Measurements from ENCODE around the gene KRT17. TPM values are rescaled to one million over a fixed set of nuclear protein-coding genes. Genes with fewer than 3 reads are reported as not detected.

KRT17 gene
- total and polyA plus RNA-seq, 2 donors (not counting 1 experiment from before 2014, with no cell fraction given) = 0.50 to 0.89 TPM

DNA sequence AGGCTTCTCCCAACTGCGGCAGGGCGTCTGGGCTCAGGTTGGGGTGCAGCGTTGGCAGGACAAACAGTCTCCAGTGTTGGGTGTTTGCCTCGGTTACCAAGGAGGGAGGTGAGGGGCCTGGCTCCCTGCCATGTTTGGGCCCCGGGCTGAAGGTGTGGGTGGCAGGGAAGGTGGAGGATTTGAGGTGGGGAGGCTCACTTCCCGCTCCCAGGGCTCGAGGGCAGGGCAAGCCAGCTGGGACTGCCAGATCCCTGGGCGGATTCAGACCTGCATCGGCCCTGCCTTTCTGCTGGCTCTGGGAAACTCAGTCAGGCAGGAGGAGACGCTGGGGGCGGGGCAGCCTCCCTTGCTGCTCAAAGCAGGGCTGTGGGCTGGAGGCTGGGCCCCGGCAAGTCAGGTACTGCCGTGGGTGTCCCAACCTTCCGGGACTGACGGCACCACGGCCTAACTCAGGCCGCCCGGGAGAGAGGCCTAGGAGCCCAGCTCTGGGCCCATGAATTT, 31.3 kb upstream of the KRT17 start:
- Histone ChIP-seq H3K4me2 (ENCODE audit: extremely low read depth, insufficient read depth, low read length) (no peak overlapping the region), H3K27me3 (ENCODE audit: control insufficient read depth, insufficient read depth, low read length) (no peaks in the 10 kb centered on the region), H3K36me3 (ENCODE audit: control insufficient read depth, insufficient read depth, low read length) (no peaks in the 10 kb centered on the region), H3K9ac (ENCODE audit: insufficient read depth, low read length) (no peak overlapping the region), H3K4me3 (replicated peaks in 1 of 4; ENCODE audit: control extremely low read depth in 1 of 4, insufficient read depth in 1 of 4, low read depth in 3 of 4, low read length in 4 of 4) (no peak overlapping the region), H3K79me2 (ENCODE audit: control insufficient read depth, insufficient read depth, low read length) (no peaks in the 10 kb centered on the region), H2AFZ (ENCODE audit: low read length) (no peak overlapping the region), H4K20me1 (ENCODE audit: control insufficient read depth, extremely low read depth, insufficient read depth, low read length) (no peaks in the 10 kb centered on the region), H3K4me1 (ENCODE audit: control insufficient read depth, extremely low read depth, insufficient read depth, low read length) (no peaks in the 10 kb centered on the region), H3K27ac (ENCODE audit: insufficient read depth, low read length) (no peak overlapping the region), H3K9me3 (ENCODE audit: control insufficient read depth, insufficient read depth, low read depth, low read length) (no peaks in the 10 kb centered on the region)
- DNase-seq (ENCODE audit: low read depth in 2 of 2) = no peak
- TF ChIP-seq, protein P1, sequence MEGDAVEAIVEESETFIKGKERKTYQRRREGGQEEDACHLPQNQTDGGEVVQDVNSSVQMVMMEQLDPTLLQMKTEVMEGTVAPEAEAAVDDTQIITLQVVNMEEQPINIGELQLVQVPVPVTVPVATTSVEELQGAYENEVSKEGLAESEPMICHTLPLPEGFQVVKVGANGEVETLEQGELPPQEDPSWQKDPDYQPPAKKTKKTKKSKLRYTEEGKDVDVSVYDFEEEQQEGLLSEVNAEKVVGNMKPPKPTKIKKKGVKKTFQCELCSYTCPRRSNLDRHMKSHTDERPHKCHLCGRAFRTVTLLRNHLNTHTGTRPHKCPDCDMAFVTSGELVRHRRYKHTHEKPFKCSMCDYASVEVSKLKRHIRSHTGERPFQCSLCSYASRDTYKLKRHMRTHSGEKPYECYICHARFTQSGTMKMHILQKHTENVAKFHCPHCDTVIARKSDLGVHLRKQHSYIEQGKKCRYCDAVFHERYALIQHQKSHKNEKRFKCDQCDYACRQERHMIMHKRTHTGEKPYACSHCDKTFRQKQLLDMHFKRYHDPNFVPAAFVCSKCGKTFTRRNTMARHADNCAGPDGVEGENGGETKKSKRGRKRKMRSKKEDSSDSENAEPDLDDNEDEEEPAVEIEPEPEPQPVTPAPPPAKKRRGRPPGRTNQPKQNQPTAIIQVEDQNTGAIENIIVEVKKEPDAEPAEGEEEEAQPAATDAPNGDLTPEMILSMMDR (conservative IDR thresholded peaks at IDR 0.05 in 1 of 2, IDR thresholded peaks at IDR 0.05 in 1 of 2; ENCODE audit: low read depth in 1 of 2, low read length in 2 of 2) = no peak
- TF ChIP-seq EZH2 (IDR thresholded peaks at IDR 0.05; ENCODE audit: low read length, missing control alignments) = no peak

DNA sequence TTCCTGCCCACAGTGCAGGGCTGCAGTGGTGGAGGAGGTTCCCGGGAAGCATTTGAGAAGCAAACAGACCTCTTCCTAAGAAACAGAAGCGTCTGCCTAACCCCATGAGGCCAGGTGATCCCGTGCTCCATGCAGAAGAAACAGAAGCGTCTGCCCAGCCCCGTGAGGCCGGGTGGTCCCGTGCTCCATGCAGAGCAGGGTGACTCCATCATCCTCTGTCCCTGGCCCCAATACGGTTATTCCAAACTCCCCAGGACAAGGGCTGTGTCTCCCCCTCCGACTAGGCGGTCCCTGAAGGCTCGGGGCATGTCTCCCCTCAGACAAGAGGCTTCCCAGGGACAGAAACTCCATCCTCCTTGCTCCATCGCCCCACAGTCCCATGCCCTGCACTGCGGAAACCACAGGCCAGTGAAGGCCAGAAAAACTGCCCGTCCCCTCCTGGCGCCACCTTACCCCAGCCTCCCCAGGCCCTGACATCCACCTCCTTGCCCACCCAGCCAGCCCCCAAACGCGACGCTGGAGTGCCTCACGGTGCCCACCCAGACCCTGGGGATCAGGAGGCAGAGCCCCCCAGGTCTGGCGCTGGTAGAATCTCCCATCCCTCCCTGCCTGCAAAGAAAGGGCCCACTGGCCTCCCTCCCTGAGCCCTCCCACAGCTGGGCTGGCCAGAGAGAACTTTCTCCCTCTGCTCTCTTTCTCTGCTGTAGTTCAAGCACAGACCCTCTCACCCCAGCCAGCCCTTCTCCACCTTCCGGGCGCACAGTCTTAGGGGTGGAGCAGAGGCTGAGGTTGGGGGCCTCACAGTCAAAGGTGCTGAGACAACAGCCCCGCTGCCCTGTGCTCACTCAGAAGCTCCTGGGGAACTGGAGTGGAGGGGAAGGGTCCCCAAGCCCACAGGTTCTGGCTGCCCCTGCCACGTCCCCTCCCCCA, 30.6 kb upstream of the KRT17 start:
- Histone ChIP-seq H3K4me2 (ENCODE audit: extremely low read depth, insufficient read depth, low read length) (no peak overlapping the region), H3K27ac (ENCODE audit: insufficient read depth, low read length) (no peak overlapping the region), H4K20me1 (ENCODE audit: control insufficient read depth, extremely low read depth, insufficient read depth, low read length) (no peaks in the 10 kb centered on the region), H3K9ac (ENCODE audit: insufficient read depth, low read length) (no peak overlapping the region), H2AFZ (ENCODE audit: low read length) (no peak overlapping the region), H3K4me3 (replicated peaks in 1 of 4; ENCODE audit: control extremely low read depth in 1 of 4, insufficient read depth in 1 of 4, low read depth in 3 of 4, low read length in 4 of 4) (no peak overlapping the region), H3K9me3 (ENCODE audit: control insufficient read depth, insufficient read depth, low read depth, low read length) (no peaks in the 10 kb centered on the region), H3K79me2 (ENCODE audit: control insufficient read depth, insufficient read depth, low read length) (no peaks in the 10 kb centered on the region), H3K4me1 (ENCODE audit: control insufficient read depth, extremely low read depth, insufficient read depth, low read length) (no peaks in the 10 kb centered on the region), H3K27me3 (ENCODE audit: control insufficient read depth, insufficient read depth, low read length) (no peaks in the 10 kb centered on the region), H3K36me3 (ENCODE audit: control insufficient read depth, insufficient read depth, low read length) (no peaks in the 10 kb centered on the region)
- DNase-seq (ENCODE audit: low read depth in 2 of 2) = no peak
- TF ChIP-seq EZH2 (IDR thresholded peaks at IDR 0.05; ENCODE audit: low read length, missing control alignments) = no peak
- TF ChIP-seq, protein P1 (conservative IDR thresholded peaks at IDR 0.05 in 1 of 2, IDR thresholded peaks at IDR 0.05 in 1 of 2; ENCODE audit: low read depth in 1 of 2, low read length in 2 of 2) = no peak

DNA sequence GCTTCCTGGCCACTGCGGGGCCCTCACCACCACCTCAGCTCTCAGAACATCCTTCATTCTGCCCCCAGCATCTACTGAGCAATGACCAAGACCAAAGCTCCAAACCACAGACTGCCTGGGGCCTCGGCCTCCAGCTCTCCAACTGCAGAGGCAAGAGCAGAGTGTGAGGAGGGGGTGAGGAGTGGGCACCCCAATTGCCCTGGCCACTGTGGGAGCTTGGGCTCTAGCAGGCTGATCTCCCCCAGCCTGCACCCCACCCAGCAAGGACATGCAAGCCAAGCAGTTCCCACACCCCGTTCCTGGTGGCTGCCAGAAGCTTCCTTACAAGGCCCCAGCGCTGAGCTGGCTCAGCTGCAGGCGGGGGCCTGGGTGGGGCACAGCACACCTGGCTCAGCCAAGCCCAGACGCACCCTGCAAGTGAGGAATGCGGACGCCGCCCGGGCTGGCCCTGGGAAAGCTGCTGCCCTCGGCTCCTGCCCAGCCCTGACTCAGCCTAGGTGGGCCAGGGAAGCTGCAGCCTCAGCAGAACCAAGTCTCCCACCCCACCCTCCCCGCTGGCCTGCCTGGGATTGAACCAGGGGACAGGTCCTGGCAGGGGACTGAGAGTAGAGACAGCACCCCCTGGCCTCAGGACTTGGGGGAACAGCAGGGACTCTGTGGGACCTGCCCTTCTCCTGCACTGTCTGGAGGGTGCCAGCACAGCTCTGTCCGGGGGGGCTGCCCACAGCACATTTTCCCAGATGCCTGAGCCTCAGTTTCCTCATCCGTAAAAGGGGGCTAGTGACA, 29.7 kb upstream of the KRT17 start:
- H3K79me2 ChIP-seq (ENCODE audit: control insufficient read depth, insufficient read depth, low read length) = no peaks in the 10 kb centered on the region
- no peak overlapping the region for H3K27ac ChIP-seq (ENCODE audit: insufficient read depth, low read length)
- H3K4me3 ChIP-seq (replicated peaks in 1 of 4; ENCODE audit: control extremely low read depth in 1 of 4, insufficient read depth in 1 of 4, low read depth in 3 of 4, low read length in 4 of 4) = no peak overlapping the region
- H3K4me1 ChIP-seq (ENCODE audit: control insufficient read depth, extremely low read depth, insufficient read depth, low read length) = no peaks in the 10 kb centered on the region
- H4K20me1 ChIP-seq (ENCODE audit: control insufficient read depth, extremely low read depth, insufficient read depth, low read length) = no peaks in the 10 kb centered on the region
- H3K27me3 ChIP-seq (ENCODE audit: control insufficient read depth, insufficient read depth, low read length) = no peaks in the 10 kb centered on the region
- DNase-seq (ENCODE audit: low read depth in 2 of 2) = no peak
- TF ChIP-seq EZH2 (IDR thresholded peaks at IDR 0.05; ENCODE audit: low read length, missing control alignments) = no peak
- TF ChIP-seq, protein P1 (conservative IDR thresholded peaks at IDR 0.05 in 1 of 2, IDR thresholded peaks at IDR 0.05 in 1 of 2; ENCODE audit: low read depth in 1 of 2, low read length in 2 of 2) = no peak
- no peak overlapping the region for H3K4me2 ChIP-seq (ENCODE audit: extremely low read depth, insufficient read depth, low read length)
- H3K36me3 ChIP-seq (ENCODE audit: control insufficient read depth, insufficient read depth, low read length) = no peaks in the 10 kb centered on the region
- H3K9ac ChIP-seq (ENCODE audit: insufficient read depth, low read length) = no peak overlapping the region
- no peak overlapping the region for H2AFZ ChIP-seq (ENCODE audit: low read length)
- H3K9me3 ChIP-seq (ENCODE audit: control insufficient read depth, insufficient read depth, low read depth, low read length) = no peaks in the 10 kb centered on the region
